Measurements from ENCODE around the gene UTY.

- TF ChIP-seq CTCF (IDR thresholded peaks at IDR 0.05; ENCODE audit: low read depth, low read length, missing input control) (no peak), ZBTB33 (IDR thresholded peaks at IDR 0.05) (no peak), TAF1 (conservative IDR thresholded peaks at IDR 0.05) (no peak), RXRA (IDR thresholded peaks at IDR 0.05) (no peak), YY1 (IDR thresholded peaks at IDR 0.05) (no peak), SP1 (IDR thresholded peaks at IDR 0.05) (no peak), MAX (IDR thresholded peaks at IDR 0.05) (no peak), RAD21 (IDR thresholded peaks at IDR 0.05) (no peak), HNF4G (IDR thresholded peaks at IDR 0.05) (no peak), HNF4A (conservative IDR thresholded peaks at IDR 0.05) (no peak)
- TF ChIP-seq, protein P1, sequence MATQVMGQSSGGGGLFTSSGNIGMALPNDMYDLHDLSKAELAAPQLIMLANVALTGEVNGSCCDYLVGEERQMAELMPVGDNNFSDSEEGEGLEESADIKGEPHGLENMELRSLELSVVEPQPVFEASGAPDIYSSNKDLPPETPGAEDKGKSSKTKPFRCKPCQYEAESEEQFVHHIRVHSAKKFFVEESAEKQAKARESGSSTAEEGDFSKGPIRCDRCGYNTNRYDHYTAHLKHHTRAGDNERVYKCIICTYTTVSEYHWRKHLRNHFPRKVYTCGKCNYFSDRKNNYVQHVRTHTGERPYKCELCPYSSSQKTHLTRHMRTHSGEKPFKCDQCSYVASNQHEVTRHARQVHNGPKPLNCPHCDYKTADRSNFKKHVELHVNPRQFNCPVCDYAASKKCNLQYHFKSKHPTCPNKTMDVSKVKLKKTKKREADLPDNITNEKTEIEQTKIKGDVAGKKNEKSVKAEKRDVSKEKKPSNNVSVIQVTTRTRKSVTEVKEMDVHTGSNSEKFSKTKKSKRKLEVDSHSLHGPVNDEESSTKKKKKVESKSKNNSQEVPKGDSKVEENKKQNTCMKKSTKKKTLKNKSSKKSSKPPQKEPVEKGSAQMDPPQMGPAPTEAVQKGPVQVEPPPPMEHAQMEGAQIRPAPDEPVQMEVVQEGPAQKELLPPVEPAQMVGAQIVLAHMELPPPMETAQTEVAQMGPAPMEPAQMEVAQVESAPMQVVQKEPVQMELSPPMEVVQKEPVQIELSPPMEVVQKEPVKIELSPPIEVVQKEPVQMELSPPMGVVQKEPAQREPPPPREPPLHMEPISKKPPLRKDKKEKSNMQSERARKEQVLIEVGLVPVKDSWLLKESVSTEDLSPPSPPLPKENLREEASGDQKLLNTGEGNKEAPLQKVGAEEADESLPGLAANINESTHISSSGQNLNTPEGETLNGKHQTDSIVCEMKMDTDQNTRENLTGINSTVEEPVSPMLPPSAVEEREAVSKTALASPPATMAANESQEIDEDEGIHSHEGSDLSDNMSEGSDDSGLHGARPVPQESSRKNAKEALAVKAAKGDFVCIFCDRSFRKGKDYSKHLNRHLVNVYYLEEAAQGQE (IDR thresholded peaks at IDR 0.05) = no peak
These were observed 98.6 kb downstream of the UTY start for GRCh38 chrY:13381110-13381683.
